Stimulated activated naive CD8-positive, alpha-beta T cell treated with anti-CD3 and anti-CD28 coated beads, Interleukin-15, amount 100 ng/mL, for 72 hours (primary cell): Measurements from ENCODE around the gene EFNA5.

Source experiments
- ATAC-seq: fragments of 150-1000 bp; cut with Tn5 transposase; 2 replicates; pipeline ENCODE4 v1.10.0; 2021; ENCODE audit warnings: mild to moderate bottlenecking, moderate library complexity
- DNase-seq, 2 donors: peaks; one replicate each; pipeline ENCODE4 v3.0.0; 2021 to 2022
- H3K27ac Mint-ChIP-seq, 2 donors: one replicate each; pipeline ENCODE4 v1.8.0; 2022; ENCODE audit warnings: mild to moderate bottlenecking in 2 of 2, mixed read lengths in 2 of 2, moderate library complexity in 2 of 2
- H3K27me3 Mint-ChIP-seq: one replicate; pipeline ENCODE4 v1.8.0; 2022; ENCODE audit warnings: mixed read lengths
- H3K4me1 Mint-ChIP-seq: one replicate; pipeline ENCODE4 v1.8.0; 2022; ENCODE audit warnings: mild to moderate bottlenecking, mixed read lengths
- H3K4me3 Mint-ChIP-seq, 2 donors: one replicate each; pipeline ENCODE4 v1.8.0; 2022; ENCODE audit warnings: mild to moderate bottlenecking in 2 of 2, mixed read lengths in 2 of 2, moderate library complexity in 1 of 2
- H3K9me3 Mint-ChIP-seq, 2 donors: one replicate each; pipeline ENCODE4 v1.8.0; 2022; ENCODE audit warnings: mixed read lengths in 2 of 2

EFNA5 gene

DNA sequence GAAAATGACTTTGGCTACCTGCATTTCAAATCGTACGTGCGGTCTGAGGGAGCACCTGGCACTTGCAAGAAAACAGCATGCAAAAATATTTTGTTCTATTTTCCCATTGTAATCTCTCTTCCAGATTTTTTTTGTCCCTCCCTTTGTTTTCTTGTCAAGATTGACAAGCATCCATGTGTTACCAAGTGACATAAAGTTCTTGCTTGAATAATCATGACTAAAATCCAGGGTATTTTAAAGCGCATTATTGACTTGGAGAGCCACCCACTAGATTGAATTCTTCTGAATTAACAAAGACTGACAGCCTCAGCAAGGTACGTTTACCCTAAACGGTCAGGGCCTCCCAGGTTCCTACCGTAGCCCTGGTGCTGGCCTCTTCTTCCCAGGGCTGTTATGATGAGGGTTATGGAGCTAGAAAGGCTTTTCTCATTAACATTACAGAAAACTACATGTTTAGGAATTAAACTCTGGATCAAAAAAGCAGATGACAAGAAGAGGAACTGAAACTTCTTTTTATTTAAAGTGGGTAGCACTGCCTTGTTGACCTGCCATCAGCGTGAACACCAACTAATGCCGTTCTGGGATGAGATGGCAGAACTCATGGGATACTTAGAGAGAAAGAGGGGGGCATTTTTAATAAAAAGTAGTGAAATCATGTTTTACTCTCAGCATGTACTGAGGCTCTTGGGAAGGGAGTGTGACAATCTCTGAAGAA lies 297.0 kb downstream of the EFNA5 start:
- H3K4me3 Mint-ChIP-seq: no peak overlapping the region
- ATAC-seq (no peak), DNase-seq (no peak)
- H3K27me3 Mint-ChIP-seq: no peaks in the 10 kb centered on the region
- H3K4me1 Mint-ChIP-seq: no peaks in the 10 kb centered on the region
- no peaks in the 10 kb centered on the region for H3K9me3 Mint-ChIP-seq
- H3K27ac Mint-ChIP-seq: no peak overlapping the region

DNA sequence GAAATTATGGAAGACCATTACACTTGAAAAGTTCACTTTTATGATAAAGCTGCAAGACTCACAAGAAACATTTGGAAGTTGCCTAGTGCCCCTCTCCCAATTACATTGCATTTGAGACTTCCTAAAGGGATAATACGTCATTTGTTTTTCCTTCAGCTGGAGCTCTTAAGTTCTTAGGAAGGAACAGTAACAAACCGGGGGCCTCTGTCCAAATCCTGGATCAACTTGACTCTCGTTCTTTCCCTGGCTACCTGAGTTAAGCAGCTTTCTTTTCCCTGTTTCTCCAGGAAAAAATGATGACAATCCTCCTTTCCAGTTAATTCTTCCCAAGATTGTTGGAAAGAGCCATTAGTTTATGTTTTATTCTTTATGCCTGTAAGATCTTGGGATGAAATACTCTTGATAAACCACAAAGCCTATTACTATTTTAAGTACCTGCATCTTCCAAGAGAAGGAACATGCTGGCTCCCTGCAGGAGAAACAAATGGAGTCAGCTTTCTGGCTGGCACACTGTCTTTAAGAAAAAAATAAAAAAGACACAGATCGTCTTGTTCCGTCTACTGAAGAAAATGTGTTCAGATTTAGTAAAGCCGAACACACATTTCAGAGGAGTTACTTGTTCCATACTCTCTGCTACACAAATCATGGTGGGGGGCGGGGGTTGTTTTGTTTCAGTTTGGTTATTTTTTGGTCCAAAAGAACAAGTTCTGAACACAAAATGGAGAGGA lies 297.9 kb downstream of the EFNA5 start:
- no peaks in the 10 kb centered on the region for H3K9me3 Mint-ChIP-seq
- H3K27me3 Mint-ChIP-seq: no peaks in the 10 kb centered on the region
- H3K4me3 Mint-ChIP-seq: no peak overlapping the region
- DNase-seq: no peak
- no peaks in the 10 kb centered on the region for H3K4me1 Mint-ChIP-seq
- no peak for ATAC-seq
- peak overlapping the region in 1 of 2 donors; percentile 5 for H3K27ac Mint-ChIP-seq

DNA sequence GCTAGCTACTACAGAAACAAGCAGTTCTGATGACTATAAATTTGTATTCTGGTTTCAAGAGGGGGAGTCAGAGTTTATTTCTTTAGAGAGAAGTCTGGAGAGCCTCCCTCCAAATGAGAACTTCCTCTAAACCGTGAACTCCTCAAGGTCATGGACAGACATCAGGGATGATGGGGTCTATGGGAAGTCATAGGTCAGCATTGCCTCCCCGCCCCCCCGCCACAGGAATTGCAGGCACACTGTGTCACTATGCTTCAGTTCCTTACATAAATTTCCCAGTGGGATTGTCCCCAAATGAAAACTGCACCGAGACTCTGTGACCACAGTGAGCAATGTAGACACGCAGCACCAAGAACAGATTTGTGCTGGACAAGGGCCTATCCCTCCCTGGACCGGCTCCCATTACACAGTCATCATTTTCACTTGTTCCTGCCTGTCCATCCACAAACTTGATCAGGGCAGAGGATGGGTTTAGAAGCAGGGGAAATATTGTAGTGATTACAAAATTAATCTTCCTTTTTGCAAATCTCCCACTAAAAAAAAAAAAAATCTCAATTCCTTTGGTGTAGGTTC lies 300.3 kb downstream of the EFNA5 start:
- H3K9me3 Mint-ChIP-seq: no peaks in the 10 kb centered on the region
- ATAC-seq: no peak
- H3K27me3 Mint-ChIP-seq: no peaks in the 10 kb centered on the region
- H3K4me3 Mint-ChIP-seq: no peak overlapping the region
- H3K27ac Mint-ChIP-seq: no peak overlapping the region
- peaks cover 5% of the 10 kb centered on the region for H3K4me1 Mint-ChIP-seq
- no peak for DNase-seq

DNA sequence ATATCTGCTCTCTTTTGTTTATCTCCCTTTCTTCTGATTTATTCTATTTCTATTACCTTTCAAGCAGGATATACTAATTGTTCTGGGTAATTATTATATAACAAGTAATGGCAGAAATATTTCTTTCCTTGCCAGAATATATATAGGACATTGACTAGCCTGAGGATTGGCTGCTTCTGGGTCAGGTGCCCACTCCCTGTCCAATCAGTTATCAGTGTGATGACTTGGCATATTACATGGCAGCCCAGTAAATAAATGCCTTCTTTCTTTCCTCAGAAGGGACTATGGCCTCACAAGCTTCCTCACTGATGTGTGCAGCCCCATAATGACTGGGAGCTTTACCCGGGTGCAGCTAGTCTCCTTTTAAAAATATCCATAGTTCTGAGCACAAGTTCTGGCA lies 301.1 kb downstream of the EFNA5 start:
- no peaks in the 10 kb centered on the region for H3K27me3 Mint-ChIP-seq
- no peak overlapping the region for H3K4me3 Mint-ChIP-seq
- DNase-seq: no peak
- no peaks in the 10 kb centered on the region for H3K9me3 Mint-ChIP-seq
- H3K27ac Mint-ChIP-seq: no peak overlapping the region
- H3K4me1 Mint-ChIP-seq: peaks cover 6% of the 10 kb centered on the region
- no peak for ATAC-seq

DNA sequence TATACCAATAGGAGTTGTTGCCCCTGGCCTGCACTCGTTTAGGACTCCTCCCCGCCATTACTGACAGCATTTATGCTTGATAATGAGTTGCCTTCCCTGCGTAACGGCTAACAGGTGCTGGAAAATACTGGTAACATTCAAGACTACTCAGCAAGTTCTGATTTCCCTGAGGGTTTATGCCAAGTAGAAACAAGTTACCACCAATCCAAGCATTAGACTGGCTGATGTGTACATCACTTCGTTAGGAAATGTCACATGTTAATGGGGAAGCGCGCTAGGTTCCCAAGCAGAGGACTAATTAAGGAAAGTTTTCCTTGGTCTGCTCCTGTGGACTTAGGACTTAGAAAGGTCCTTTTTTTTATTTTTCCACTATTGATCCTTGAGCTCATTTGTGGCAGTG lies 302.1 kb downstream of the EFNA5 start:
- no peak overlapping the region for H3K4me3 Mint-ChIP-seq
- peaks cover 6% of the 10 kb centered on the region for H3K4me1 Mint-ChIP-seq
- no peak overlapping the region for H3K27ac Mint-ChIP-seq
- H3K9me3 Mint-ChIP-seq: no peaks in the 10 kb centered on the region
- no peaks in the 10 kb centered on the region for H3K27me3 Mint-ChIP-seq
- no peak for ATAC-seq
- DNase-seq: no peak

DNA sequence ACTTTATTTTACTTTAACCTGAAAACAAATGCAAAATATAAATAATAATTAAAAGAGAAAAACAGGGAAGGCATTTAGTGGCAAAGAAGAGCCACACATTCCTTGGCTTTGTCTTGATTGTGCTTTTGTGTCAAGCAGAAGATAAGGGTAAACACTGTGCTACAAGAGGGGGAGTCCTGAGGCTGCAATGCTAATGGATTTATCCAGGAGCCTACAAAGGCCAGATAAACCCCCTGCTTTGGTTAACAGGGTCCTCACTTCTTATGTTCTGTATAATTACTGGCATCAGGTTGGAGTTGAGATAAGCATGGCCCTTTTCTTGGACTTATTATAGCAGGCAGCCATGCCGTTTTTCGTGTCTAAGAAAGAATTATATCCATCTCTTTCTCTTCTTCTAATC lies 302.8 kb downstream of the EFNA5 start:
- no peaks in the 10 kb centered on the region for H3K27me3 Mint-ChIP-seq
- no peaks in the 10 kb centered on the region for H3K9me3 Mint-ChIP-seq
- H3K4me3 Mint-ChIP-seq: no peak overlapping the region
- ATAC-seq: no peak
- no peak overlapping the region for H3K27ac Mint-ChIP-seq
- peaks cover 6% of the 10 kb centered on the region for H3K4me1 Mint-ChIP-seq
- no peak for DNase-seq

DNA sequence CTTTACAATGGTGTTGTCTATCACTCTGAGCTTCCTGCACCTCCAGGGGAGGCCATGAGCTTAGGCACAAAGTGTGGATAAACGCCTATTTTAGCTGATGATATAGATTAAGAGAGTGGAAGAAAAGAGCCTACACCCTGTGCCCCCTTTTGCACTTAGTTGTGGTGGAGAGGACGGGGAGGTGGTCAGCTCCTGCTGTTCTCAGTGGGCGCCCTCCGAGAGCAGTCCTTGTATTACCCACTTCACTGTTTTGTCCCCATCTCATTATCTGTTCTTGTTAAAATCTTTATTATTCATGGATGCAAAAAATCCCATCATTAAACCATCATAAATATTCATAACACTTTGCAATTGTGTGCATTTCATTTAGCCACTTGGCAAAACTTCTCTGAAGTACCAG lies 303.3 kb downstream of the EFNA5 start:
- no peak for ATAC-seq
- H3K27ac Mint-ChIP-seq: no peak overlapping the region
- H3K4me3 Mint-ChIP-seq: no peak overlapping the region
- no peaks in the 10 kb centered on the region for H3K27me3 Mint-ChIP-seq
- H3K4me1 Mint-ChIP-seq: peaks cover 6% of the 10 kb centered on the region
- H3K9me3 Mint-ChIP-seq: no peaks in the 10 kb centered on the region
- no peak for DNase-seq

DNA sequence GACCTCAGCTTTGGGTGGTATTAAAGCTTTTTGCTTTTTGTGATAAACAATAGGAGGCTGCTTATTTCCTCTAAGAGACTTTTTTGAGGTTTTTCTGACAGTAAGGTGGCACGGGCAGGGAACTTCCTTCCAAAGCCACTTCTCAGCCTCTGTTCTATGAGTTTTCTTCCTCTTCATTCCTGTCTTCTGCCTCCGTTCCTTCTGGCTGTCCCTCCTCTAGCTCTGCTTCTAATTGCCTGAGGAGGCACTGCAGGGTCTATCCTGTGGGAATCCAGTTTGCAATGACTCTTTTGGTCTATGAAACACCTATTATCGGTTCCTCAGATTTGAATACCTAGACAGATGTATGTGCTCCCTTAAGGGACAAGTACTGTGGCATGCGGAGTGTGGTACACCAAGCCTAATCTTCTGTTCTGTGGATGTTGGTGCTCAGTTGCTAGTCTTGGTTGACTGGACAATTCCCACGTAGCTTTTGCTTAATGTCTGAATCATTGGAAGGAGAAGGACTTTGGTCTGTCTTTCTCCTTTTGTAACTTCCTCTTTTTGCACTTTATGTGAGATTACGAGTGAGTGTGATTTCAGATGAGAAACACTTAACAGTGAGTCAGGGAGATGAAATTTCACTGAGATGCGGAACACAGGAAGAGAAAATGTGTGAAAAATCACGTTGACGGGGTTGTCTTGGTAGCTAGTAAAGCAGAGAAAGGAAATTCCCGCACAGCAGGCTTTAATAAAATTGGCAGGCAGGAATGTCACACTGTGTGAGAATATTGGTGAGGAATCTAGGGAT lies 305.2 kb downstream of the EFNA5 start:
- Mint-ChIP-seq H3K27me3 (no peaks in the 10 kb centered on the region), H3K4me3 (no peak overlapping the region), H3K4me1 (peaks cover 6% of the 10 kb centered on the region), H3K27ac (no peak overlapping the region), H3K9me3 (no peaks in the 10 kb centered on the region)
- no peak for ATAC-seq
- no peak for DNase-seq

DNA sequence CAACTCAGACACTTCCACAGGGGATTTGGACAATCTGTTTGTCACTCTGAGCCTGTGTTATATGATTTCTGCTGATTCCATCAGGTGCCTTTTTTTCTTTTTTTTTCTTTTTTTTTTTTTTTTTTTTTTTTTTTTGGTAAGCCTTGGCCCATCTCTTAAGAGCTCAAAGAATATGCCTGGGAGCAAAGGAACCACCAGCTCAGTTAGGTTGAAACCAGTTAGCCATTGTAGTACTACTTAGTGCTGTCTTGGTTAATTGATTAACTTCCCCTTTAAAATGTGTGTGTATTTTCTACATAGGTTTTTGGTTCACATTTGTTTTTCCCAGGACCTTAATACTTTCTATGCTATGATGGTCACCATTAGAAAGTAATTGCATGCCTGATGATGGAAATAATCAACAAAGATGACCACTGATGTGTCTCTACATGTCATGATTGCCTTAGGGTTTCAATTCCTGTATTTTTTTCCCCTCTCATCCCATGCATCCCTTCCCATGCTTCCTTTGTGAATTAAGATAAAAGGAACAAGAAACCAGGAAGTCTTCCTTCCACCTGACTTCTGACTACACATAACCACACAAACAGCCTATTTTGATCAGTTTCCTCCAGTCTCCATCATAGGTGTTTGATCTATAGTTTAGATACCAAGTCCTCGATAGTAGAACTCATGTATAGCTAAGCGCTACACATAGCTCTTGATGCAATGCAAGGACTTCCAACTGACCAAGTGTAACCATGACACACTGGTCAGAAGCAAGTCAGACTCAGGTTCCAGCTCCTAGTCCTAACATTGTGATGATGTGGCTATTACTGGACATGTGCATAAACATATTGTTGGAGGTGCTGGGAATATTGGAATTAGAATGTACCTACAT lies 306.1 kb downstream of the EFNA5 start:
- no peak for ATAC-seq
- no peaks in the 10 kb centered on the region for H3K9me3 Mint-ChIP-seq

DNA sequence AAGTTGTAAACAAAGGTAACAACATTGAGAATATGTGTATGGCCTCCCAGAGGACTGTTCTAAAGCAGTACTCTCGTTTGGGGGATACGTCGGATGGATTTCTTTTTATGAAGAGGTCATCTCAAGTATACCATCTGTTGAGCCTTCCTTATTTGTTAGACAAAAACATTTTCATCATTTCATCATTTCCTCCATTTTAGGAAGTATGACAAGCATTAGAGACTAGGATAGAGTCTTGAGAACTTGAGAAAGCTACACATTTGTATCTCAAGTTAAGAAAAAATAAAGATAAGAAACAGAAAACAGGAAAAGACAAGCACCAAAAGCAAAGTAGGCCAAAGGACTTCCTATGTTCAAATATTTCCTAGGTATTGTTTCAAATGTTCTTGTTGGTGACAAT lies 307.0 kb downstream of the EFNA5 start:
- ATAC-seq (no peak), DNase-seq (no peak)
- H3K27me3 Mint-ChIP-seq: no peaks in the 10 kb centered on the region
- H3K27ac Mint-ChIP-seq: no peak overlapping the region
- H3K9me3 Mint-ChIP-seq: no peaks in the 10 kb centered on the region
- no peak overlapping the region for H3K4me3 Mint-ChIP-seq
- H3K4me1 Mint-ChIP-seq: peaks cover 6% of the 10 kb centered on the region

More for the DNA sequence above, 306.1 kb downstream of the EFNA5 start:
- H3K27ac Mint-ChIP-seq: no peak overlapping the region
- no peak for DNase-seq
- no peaks in the 10 kb centered on the region for H3K27me3 Mint-ChIP-seq
- H3K4me3 Mint-ChIP-seq: no peak overlapping the region
- peaks cover 6% of the 10 kb centered on the region for H3K4me1 Mint-ChIP-seq

DNA sequence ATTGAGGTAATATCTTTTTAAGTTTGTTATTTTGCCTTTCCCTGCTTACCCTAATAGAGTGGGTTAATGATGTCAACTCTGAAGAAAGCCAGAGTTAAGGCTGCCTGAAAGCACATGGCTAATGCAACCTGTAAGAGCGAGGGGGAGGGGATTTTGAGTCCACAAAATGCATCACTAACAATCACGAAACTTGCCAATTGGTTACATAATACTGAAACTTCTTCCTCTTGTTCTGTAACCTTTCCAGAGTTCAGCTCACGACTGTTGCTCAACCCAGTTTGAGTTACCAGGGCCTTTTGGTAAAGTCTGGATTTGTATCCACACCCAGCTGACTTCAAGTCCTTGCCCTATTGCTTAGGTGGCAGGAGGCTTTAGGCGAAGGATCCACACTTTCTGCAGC lies 308.8 kb downstream of the EFNA5 start:
- Mint-ChIP-seq H3K4me1 (peaks cover 6% of the 10 kb centered on the region), H3K9me3 (no peaks in the 10 kb centered on the region), H3K27me3 (no peaks in the 10 kb centered on the region), H3K4me3 (no peak overlapping the region), H3K27ac (no peak overlapping the region)
- no peak for DNase-seq
- no peak for ATAC-seq

DNA sequence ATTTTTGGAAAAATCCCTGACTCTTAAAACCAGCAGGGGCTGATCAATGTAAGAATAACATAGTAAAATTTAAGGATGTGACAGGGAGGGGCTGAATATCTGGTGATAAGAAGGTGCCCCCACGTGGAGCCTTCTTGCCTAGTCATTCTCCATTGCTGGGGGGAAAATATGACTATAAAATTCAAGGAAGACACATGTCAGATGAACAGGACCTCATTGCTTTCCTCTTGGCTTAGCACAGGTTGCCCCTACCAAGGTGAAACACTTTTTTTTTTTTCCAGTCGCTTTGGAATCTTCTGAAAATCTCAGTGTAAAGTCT lies 310.9 kb downstream of the EFNA5 start:
- DNase-seq: no peak
- Mint-ChIP-seq H3K27ac (no peak overlapping the region), H3K9me3 (no peaks in the 10 kb centered on the region), H3K4me1 (no peaks in the 10 kb centered on the region), H3K4me3 (no peak overlapping the region), H3K27me3 (no peaks in the 10 kb centered on the region)
- ATAC-seq: no peak

DNA sequence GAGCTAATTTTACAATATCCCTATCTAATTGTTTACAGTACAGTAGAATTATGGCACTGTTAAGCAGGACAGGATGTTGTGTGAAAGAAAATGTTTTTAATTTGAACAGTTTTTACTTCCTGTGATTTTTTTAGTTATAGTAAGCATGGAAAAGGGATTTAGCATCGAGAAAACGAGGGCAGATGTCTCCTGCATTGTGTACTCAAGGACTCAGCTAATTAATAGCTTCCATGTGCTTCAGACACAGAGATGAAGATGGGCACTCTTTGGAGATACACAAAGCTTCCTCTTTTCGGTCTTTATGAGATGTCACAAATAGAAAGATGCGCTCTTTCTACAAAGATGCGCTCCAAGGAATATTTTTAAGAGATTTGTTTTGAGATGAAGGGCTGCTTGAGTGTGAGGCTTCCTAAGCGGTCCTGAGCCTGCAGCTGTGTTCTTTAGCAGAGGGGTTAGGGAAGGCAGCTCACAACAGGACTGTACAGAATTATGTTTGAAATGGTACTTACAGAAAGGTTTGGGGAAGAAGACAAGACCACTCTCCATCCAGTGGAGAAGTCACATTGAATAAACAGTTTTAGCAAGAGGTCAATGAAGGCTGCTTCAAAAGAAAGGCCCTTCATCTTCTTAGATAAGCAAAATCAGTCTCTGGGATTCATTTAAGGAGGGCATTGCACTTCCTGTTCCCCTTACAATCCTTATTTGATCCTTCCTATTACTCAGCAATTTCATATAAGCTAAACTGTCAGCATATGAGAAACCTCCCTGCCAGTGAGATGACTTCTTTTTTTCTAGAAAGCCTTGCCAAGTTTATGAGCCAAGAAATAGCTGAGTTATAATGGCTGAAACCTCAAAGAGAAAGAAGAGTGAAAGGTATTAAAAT lies 311.5 kb downstream of the EFNA5 start:
- Mint-ChIP-seq H3K27me3 (no peaks in the 10 kb centered on the region), H3K9me3 (no peaks in the 10 kb centered on the region), H3K27ac (no peak overlapping the region), H3K4me3 (no peak overlapping the region), H3K4me1 (no peaks in the 10 kb centered on the region)
- ATAC-seq (no peak), DNase-seq (no peak)

DNA sequence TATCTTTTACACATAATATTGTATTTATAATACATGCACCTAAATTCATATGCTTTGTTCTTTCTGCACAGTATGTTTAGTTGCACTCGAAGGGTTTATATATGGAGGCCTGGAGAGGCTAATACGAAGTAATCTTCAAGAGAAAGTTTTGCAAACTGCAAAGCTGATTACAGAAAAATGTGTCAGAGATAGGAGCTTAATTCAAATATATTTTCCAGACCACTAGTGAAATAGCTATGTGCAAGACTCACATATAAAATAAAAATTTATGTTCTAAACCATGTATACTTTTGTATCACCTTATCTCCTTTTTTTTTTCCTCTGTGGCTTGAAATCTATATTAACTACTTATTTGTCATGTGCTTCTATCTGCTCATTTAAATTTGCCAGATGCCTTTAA lies 313.8 kb downstream of the EFNA5 start:
- Mint-ChIP-seq H3K27ac (no peak overlapping the region), H3K27me3 (peaks cover 12% of the 10 kb centered on the region), H3K9me3 (peaks cover 0 to 9% of the 10 kb centered on the region in 2 donors), H3K4me1 (no peaks in the 10 kb centered on the region), H3K4me3 (no peak overlapping the region)
- DNase-seq (no peak), ATAC-seq (no peak)
